Stimulated activated CD4-positive, alpha-beta T cell treated with anti-CD3 and anti-CD28 coated beads, Interleukin-1b, Interleukin-23, amount 100 ng/mL, for 48 hours (primary cell): ENCODE data around the gene UBAP1L.
"Not testable (repeated sequence)": the region's sequence is repeated elsewhere in the genome, so short reads cannot be mapped to it uniquely, and the experiment has no call there.

Experiments
- DNase-seq: peaks from one replicate; pipeline ENCODE4 v3.0.0-alpha.2; 2020

The UBAP1L gene

GRCh38 chr15:65099336-65099735 lies 15.7 kb downstream of the UBAP1L start:
- DNase-seq: no peak

DNA sequence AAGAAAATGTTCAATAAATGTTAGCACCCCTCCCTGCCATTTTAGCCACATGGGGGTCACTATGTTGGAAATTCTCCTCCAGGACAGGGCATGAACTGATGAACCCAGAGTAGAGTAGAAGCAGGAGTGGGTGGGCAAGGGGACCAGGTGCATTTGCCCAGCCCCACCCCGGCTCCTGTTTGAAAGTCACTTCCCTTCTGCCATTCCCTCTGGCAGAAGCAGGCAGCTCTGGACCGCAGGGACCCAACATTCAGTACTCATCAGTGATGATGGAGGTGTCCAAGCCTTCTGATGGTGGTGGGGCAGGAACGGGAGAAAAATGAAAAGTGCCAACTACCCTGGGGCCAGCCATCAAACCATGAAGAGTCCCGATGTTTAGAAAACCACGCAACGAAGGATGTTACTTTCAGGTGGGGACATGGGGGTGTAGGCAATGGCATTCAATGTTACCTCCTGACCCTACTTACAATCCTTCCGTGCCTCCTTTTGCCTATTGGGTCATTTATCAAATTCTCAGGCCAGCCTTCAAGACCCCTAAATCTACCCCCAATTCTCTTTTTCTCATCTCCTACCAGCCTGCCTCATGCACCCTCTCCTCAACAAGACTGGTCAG lies 17.2 kb downstream of the UBAP1L start:
- no peak for DNase-seq

DNA sequence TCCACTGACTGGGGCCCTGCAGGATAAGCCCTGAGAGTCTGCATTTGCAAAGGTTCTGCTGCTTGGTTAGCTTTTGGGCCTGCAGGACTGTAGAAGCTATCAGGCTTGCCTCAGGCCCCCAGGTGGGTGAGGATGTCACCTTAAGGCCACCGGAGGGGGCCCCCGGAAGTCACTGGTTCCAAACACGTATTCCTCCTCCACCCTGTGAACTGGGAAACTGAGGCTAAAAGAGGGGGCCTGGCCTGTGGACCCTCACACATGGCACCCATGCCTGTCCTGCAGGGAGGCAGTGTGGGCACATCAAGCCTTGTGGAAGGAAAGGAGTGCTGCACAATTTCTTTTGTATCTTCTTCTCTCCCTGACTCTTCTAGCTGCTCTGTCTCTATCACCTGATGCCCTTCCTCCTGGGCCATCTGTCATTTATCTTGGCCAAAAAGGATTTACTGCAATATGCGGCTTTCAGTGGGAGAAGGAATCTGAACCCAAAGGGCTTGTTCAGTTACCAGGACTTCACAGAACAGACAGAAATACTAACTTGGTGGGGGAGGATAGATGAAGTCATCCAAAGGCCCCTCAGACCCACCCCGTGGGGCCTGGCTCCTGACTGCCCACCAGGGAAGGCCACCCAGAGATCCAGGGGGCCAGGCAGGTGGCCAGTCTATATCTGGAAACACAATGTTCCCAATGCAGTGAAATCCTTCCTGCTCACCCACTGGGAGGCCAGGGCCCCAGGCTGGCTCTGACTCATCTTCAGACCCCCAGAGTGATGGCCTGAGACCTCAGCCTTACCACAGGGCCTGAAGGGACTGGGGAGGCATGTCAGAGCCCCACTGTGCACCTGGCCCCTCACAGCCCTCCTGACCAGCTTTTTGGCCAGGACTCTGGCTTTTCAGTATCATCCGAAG lies 18.3 kb downstream of the UBAP1L start:
- DNase-seq: no peak

- DNase-seq: no peak
Observed at GRCh38 chr15:65095747-65096104, 19.3 kb downstream of the UBAP1L start.

GRCh38 chr15:65095011-65095746 lies 19.8 kb downstream of the UBAP1L start:
- DNase-seq: no peak

DNA sequence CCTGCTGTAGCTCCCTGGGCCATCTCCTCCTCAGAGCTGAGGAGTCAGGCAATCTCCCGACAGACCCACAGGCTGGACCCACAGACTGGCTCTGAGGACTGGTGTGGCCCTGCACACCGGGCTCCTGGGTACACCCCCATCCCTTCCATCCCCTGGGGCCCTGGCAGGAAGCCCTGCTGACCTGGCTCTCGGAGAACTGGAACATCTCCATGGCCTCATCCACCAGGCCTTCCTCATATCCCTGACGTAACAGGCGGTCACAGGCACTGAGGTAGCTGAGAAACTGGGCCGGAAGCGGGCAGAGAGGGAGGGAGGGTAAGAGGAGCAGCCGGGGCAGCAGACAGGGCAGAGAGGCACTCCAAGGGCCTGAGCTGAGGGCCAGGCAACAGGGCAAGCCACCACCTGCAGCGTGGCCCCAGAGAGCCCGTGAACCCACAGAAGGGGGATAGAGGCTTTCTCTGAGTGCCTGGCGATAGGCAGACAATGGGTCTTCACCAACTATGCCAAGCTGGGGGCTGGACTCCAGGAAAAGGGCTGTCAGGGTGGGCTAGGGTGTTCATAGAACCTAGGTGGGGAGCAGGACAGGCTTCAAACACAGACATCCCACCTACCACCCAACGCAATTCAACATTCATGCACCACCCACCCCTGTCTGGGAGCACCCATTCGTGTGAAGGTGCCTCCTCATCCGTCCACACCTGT lies 20.6 kb downstream of the UBAP1L start:
- DNase-seq: no peak

- not testable (repeated sequence) for DNase-seq
Observed at GRCh38 chr15:65093793-65094170, 21.2 kb downstream of the UBAP1L start.

DNA sequence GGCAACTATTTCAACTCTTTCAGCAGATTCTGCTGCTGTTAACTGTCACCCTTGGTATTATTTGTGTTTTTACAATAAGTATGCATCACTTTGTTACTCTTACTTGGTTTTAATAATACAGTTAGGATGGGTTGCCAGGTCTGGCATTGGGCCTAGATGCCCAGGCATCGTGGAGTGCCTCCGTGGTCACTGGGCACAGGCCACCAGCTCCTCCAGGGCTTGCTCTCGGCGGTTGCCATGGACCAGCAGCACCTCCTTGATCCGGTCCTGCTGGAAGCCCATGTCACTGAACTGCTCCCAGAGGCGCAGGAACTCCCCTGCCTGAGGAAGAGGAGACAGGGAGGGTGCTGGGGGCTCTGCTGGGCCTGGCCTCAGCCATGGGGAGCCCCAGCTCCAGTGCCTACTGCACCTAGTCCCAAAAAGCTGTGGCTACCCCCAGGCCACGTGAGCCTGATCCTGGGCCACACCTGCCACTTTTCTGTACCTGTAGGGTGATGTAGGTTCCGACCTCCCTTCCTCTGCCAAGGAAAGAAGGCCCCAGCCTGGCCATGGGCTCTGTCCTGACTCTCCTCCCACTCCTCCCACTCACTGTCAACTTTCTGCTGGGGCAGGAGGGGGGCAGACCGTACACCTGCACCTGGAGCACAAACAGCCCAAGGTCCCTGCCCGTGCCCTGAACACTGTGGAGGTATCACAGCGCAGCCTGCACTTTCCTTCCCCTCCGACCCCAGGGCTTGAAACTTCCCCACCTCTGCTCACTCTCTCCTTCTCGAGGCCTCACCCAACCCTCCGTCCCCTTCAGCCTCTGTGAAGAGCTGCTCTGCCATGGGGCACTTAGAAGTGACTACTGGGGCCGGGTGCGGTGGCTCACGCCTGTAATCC lies 21.8 kb downstream of the UBAP1L start:
- DNase-seq: no peak

DNA sequence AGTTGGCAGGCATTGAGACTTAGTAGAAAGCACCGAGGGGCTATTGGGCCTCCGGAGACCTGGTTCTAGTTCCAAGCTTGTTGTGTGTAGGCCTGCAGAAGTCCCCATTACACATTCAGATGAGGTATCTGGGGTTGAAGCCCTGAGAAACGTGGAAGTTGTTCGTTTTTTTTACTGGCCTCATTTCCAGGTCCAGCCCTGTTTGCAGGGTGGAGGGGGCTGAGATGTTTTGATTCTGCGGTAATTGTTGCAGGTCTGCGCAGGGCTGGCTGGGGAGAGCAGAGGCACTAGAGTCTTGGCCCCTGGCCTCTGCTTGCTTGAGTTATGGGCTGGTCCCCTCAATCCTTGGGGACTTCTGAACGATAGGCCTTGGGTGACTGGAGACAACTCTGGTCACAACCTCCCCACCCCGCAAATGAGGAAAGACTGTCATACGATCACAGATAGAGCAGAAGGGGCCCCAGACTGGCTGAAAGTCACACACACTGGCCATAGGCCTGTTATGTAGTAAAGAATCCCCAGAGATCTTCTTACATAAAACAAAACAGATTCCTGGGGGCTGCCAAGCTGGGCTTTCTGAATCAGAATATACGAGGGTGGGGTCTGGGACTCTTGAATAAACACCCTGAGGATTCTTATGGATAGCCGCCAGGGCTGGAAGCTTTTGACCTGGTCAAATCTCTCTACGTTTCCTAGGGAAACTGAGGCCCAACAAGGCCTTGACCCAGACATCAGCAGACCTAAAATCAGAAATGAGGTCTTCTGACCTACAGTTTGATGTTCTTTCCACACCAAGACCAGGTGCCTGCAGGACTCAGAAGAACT lies 22.8 kb downstream of the UBAP1L start:
- no peak for DNase-seq

- no peak for DNase-seq
Observed at GRCh38 chr15:65089206-65089824, 25.7 kb downstream of the UBAP1L start.

GRCh38 chr15:65088643-65089021 lies 26.4 kb downstream of the UBAP1L start:
- no peak for DNase-seq

GRCh38 chr15:65087873-65088642 lies 26.9 kb downstream of the UBAP1L start:
- no peak for DNase-seq

GRCh38 chr15:65087411-65087810 lies 27.6 kb downstream of the UBAP1L start:
- no peak for DNase-seq

- no peak for DNase-seq
Observed at GRCh38 chr15:65086680-65087111, 28.3 kb downstream of the UBAP1L start.

DNA sequence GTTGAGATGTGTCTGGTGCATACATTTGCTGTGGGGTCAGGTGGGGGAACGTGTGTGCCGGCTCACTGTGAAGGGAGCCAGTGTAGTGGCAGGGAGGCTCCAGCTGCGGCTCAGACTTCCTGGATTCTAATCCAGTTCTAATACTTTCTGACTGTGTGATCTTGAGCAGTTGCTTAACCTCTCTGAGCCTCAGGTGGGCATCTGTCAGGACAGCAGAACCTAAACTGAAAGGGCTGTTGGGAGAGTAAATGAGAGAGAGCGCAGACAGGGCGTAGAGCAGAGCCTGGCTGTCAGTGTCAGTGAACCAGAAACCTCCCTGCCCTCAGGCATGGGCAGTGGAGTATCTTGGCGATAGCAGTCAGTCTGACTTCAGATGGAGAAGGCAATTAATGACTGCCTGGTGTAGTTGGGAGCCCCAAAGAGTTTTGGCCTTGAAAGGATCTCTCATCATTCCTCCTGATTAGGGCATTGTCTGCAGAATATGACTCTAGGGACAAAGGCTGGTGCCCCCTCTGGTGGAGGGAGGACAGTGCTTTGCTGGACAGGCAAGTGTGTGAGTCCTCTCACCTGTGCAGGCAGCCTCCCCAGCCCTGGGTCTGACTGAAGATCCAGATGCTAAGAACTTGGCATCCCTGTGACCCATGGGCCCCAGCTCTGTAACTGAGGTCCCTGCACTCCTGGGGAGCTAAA lies 28.9 kb downstream of the UBAP1L start:
- DNase-seq: no peak

- no peak for DNase-seq
Observed at GRCh38 chr15:65085207-65085753, 29.7 kb downstream of the UBAP1L start.

GRCh38 chr15:65084500-65085206 lies 30.3 kb downstream of the UBAP1L start:
- no peak for DNase-seq

DNA sequence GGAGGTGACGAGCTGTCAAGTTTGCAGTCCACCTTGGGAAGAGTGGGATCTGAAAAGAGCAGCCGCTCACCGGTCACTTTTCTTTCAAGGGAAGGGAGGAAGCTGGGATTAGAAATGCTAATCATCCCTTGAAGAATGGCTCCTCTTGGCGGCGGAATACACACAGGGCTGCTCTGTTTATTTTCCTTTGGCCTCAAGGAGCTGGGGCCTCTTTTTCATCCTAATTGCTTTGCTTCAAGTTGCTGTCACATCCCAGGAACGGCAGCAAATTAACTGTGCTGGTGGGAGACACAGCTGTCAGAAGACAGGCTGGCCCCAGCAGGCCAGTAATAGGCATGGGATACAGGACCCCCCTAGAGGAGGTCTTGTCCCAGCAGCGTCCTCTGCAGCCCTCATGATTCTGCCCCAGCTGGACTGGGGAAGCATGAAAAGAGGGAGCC lies 31.7 kb downstream of the UBAP1L start:
- DNase-seq: no peak
